Calu3 (cell line): ENCODE results near the gene ANP32E. TPM values are rescaled to one million over a fixed set of nuclear protein-coding genes. Genes with fewer than 3 reads are reported as not detected.
"Not testable (repeated sequence)": the region's sequence is repeated elsewhere in the genome, so short reads cannot be mapped to it uniquely, and the experiment has no call there.

Experiments
- BruUV-seq: library from RNA; stranded (reverse); fragments of 400-500 nt; replicated peaks from 2 replicates; lab custom pipeline; 2021; lab: Mats Ljungman, UMichigan
- CTCF ChIA-PET: fragments of 300-600 bp; sonication (Branson Sonifier 250); formaldehyde crosslinking; loops from one replicate; lab custom pipeline; 2022; ENCODE audit warnings: antibody characterized with exemption; lab: Charles Lee
- DNase-seq: peaks from one replicate; pipeline ENCODE4 v3.0.0; 2022
- H3K27ac Mint-ChIP-seq: one replicate; pipeline ENCODE4 v1.8.0; 2022; ENCODE audit warnings: mixed read lengths; ENCODE audit not compliant: unreplicated experiment
- H3K27me3 Mint-ChIP-seq: one replicate; pipeline ENCODE4 v1.8.0; 2022; ENCODE audit warnings: mixed read lengths; ENCODE audit not compliant: unreplicated experiment
- H3K36me3 Mint-ChIP-seq: one replicate; pipeline ENCODE4 v1.8.0; 2022; ENCODE audit warnings: mild to moderate bottlenecking, moderate library complexity, mixed read lengths; ENCODE audit not compliant: insufficient read depth, unreplicated experiment
- H3K4me1 Mint-ChIP-seq: one replicate; pipeline ENCODE4 v1.8.0; 2022; ENCODE audit warnings: mild to moderate bottlenecking, low read depth, mixed read lengths; ENCODE audit not compliant: unreplicated experiment
- H3K4me3 Mint-ChIP-seq: one replicate; pipeline ENCODE4 v1.8.0; 2022; ENCODE audit warnings: mild to moderate bottlenecking, low read depth, moderate library complexity, mixed read lengths; ENCODE audit not compliant: unreplicated experiment
- H3K9me3 Mint-ChIP-seq: one replicate; pipeline ENCODE4 v1.8.0; 2022; ENCODE audit warnings: low read depth, mixed read lengths; ENCODE audit not compliant: unreplicated experiment
- intact Hi-C: fragments of 100-400 bp; cut with micrococcal nuclease; formaldehyde crosslinking; loops from one replicate; pipeline ENCODE4 v1.10.0; 2022; ENCODE audit not compliant: unreplicated experiment
- total RNA-seq: library from RNA; stranded (reverse); gene quantifications from 2 replicates; pipeline ENCODE4 v1.2.3, GENCODE V29; 2022
- TF ChIP-seq, protein P1 (sequence below): fragments of 200-600 bp; IDR thresholded peaks from one replicate; pipeline ENCODE4 v1.8.0; 2022; ENCODE audit warnings: antibody characterized with exemption; ENCODE audit not compliant: unreplicated experiment

Gene ANP32E
- total RNA-seq, 1 experiment from 2014 or later, result 129 TPM

DNA sequence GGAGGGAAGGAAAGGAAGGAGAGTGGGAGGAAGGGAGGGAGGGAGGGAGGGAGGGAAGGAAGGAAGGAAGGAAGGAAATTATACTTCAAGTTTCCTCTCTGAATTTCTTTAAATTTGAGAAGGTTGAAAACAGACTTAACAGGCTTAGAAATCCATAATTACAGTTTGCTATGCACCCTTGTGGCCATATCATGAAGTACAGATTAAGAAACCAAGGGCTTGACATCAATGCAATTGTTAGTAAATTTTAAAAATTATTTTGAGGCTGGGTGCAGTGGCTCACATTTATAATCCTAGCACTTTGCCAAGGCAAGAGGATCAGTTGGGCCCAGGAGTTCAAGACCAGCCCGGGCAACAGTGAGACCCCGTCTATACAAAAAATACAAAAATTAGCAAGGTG is 14.4 kb downstream of the ANP32E start:
- Mint-ChIP-seq H3K27ac (no peak overlapping the region), H3K4me3 (no peak overlapping the region), H3K36me3 (peaks cover 45% of the 10 kb centered on the region), H3K4me1 (no peaks in the 10 kb centered on the region), H3K9me3 (no peaks in the 10 kb centered on the region), H3K27me3 (no peaks in the 10 kb centered on the region)
- intact Hi-C loops, result no loop called here
- DNase-seq, result peak; percentile 13
- CTCF ChIA-PET, result no interaction called here
- no TSS peak for BruUV-seq
- TF ChIP-seq, protein P1, sequence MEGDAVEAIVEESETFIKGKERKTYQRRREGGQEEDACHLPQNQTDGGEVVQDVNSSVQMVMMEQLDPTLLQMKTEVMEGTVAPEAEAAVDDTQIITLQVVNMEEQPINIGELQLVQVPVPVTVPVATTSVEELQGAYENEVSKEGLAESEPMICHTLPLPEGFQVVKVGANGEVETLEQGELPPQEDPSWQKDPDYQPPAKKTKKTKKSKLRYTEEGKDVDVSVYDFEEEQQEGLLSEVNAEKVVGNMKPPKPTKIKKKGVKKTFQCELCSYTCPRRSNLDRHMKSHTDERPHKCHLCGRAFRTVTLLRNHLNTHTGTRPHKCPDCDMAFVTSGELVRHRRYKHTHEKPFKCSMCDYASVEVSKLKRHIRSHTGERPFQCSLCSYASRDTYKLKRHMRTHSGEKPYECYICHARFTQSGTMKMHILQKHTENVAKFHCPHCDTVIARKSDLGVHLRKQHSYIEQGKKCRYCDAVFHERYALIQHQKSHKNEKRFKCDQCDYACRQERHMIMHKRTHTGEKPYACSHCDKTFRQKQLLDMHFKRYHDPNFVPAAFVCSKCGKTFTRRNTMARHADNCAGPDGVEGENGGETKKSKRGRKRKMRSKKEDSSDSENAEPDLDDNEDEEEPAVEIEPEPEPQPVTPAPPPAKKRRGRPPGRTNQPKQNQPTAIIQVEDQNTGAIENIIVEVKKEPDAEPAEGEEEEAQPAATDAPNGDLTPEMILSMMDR, result no peak

DNA sequence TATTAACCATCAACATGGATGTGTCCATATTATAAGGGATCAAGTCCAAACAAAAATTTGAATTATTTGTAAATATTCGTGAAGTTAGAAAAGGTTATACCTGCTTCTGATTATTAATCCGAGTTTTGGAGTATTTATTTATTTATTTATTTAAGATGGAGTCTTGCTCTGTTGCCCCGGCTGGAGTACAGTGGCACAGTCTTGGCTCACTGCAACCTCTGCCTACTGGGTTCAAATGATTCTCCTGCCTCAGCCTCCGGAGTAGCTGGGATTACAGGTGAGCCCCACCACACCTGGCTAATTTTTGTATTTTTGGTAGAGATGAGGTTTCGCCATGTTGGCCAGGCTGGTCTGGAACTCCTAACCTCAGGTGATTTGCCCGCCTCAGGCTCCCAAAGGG is 20.1 kb downstream of the ANP32E start:
- H3K27ac Mint-ChIP-seq, H3K27me3 Mint-ChIP-seq, H3K9me3 Mint-ChIP-seq, H3K4me3 Mint-ChIP-seq, CTCF ChIA-PET, BruUV-seq, intact Hi-C loops, DNase-seq: not testable (repeated sequence)
- Mint-ChIP-seq H3K36me3 (peaks cover 21% of the 10 kb centered on the region), H3K4me1 (peaks cover 15% of the 10 kb centered on the region)

DNA sequence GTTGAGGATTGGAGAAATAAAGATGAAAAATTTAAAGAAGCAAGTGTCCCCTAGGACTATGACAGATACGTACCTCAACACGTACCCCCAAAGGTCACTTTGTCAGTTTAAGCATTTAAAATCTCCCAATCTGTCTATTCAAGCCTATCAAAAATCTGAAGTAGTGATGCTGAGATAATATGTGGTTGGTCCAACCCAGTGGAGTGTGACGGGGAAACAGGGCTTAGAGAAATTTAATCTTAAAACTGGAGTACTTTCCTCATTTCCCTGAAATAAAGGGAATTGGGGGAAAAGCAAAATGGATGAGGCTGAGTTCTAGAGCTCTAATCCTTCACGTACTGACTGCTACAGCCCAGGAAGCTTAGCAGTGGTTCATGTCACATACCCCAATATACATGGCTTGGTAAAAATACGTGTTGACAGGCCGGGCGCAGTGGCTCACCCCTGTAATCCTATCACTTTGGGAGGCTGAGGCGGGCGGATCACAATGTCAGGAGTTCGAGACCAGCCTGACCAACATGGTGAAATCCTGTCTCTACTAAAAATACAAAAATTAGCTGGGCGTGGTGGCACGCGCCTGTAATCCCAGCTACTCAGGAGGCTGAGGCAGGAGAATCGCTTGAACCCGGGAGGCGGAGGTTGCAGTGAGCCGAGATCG is 21.7 kb downstream of the ANP32E start:
- Mint-ChIP-seq H3K27ac (peak overlapping the region; percentile 82), H3K4me3 (peak overlapping the region; percentile 72), H3K36me3 (peaks cover 17% of the 10 kb centered on the region), H3K4me1 (peaks cover 15% of the 10 kb centered on the region)
- H3K9me3 Mint-ChIP-seq, DNase-seq, intact Hi-C loops, BruUV-seq, H3K27me3 Mint-ChIP-seq: not testable (repeated sequence)
- CTCF ChIA-PET, result interaction anchor here (0.5 kb wide), 1 partner anchor 1825 kb away, joined by 5 read pairs; no protein-coding TSS in a partner anchor

DNA sequence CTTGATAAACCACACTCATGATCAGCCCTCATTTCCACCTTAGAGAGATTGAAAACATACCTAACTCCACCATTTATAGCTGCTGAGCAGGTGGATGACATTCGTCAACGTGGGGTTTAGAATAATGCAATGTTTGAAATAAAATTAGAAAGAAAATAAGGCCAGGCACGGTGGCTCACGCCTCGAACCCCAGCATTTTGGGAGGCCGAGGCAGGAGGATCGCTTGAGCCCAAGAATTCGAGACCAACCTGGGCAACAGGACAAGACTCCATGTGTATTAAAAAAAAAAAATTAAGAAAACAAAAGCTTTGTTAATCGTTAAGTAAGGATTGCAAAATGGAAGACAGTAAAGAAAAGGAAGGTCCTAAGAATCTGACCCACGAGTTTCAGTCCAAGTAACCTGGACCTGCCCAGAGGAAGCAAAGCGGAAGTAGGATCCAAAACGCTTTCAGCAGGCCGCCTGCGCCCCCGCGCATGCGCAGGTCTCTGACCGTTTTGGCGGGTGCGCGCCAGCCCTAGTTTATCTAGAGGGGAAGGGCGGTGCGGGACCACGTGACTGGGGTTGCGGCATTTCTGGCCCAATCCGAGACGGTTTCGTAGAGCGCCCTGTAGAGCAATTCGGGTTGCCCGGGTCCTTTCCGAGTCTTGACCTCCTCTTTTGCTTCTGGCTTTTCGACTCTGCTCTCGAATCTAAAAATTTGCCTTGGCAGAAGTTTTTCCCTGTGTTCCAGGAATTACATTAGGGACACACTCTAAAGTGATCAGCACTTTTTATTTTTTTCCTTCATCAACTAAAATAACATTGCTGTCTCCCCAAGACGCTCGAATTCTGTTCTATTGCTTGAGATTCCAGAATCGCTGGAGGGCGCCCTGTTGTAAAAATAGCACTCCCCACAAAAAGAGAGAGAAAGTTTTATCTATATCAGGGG is 22.5 kb downstream of the ANP32E start:
- Mint-ChIP-seq H3K9me3 (no peaks in the 10 kb centered on the region), H3K4me3 (peak overlapping the region; percentile 72), H3K4me1 (peaks cover 15% of the 10 kb centered on the region), H3K27me3 (no peaks in the 10 kb centered on the region), H3K27ac (peak overlapping the region; percentile 82), H3K36me3 (peaks cover 17% of the 10 kb centered on the region)
- intact Hi-C loops, result no loop called here
- BruUV-seq, result TSS peak; percentile 19
- DNase-seq, result peak; percentile 91
- TF ChIP-seq, protein P1, result no peak
- CTCF ChIA-PET, result interaction anchor here (0.5 to 0.7 kb wide), 2 partner anchors 20 to 144 kb away, joined by 3 to 4 read pairs; no protein-coding TSS in a partner anchor

DNA sequence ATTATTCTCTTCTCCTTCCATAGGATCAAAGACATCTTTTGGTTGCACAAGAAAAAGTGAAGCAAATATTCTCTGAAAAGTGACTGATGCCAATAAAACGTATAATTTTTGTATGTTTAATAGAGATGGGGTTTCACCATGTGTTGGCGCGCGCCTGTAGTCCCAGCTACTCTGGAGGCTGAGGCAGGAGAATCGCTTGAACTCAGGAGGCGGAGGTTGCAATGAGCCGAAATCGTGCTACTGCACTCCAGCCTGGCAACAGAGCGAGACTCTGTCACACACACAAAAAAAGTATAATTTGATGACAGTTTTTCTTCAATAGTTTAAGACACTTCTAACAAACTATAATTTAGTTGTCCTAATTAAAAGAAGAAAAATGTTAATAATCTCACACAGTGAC is 23.8 kb downstream of the ANP32E start:
- no peaks in the 10 kb centered on the region for H3K27me3 Mint-ChIP-seq

More for the DNA sequence above, 23.8 kb downstream of the ANP32E start:
- TF ChIP-seq, protein P1, result no peak
- Mint-ChIP-seq H3K9me3 (no peaks in the 10 kb centered on the region), H3K36me3 (peaks cover 17% of the 10 kb centered on the region), H3K27ac (no peak overlapping the region), H3K4me3 (no peak overlapping the region), H3K4me1 (peaks cover 24% of the 10 kb centered on the region)
- intact Hi-C loops, result no loop called here
- no TSS peak for BruUV-seq
- CTCF ChIA-PET, result no interaction called here
- DNase-seq, result no peak
